Neuron (in vitro differentiated cells): ENCODE results near the gene PMIS2.

ENCODE experiments used
- H2AFZ ChIP-seq: one replicate; pipeline ENCODE4 v1.6.1; 2013; ENCODE audit warnings: low read depth, mild to moderate bottlenecking, inconsistent platforms, low read length, moderate library complexity
- H3K27me3 ChIP-seq: one replicate; pipeline ENCODE4 v1.6.1; 2013; ENCODE audit warnings: low read length; ENCODE audit not compliant: insufficient read depth
- H3K36me3 ChIP-seq: one replicate; pipeline ENCODE4 v1.6.1; 2013; ENCODE audit warnings: low read length; ENCODE audit not compliant: insufficient read depth
- H3K4me1 ChIP-seq: one replicate; pipeline ENCODE4 v1.6.1; 2013; ENCODE audit warnings: low read length; ENCODE audit not compliant: insufficient read depth
- H3K4me3 ChIP-seq: 2 replicates; pipeline ENCODE4 v1.5.1; 2013; ENCODE audit warnings: mild to moderate bottlenecking, low read length, moderate library complexity
- H3K9me3 ChIP-seq: one replicate; pipeline ENCODE4 v1.6.1; 2013; ENCODE audit warnings: low read length

The PMIS2 gene

DNA sequence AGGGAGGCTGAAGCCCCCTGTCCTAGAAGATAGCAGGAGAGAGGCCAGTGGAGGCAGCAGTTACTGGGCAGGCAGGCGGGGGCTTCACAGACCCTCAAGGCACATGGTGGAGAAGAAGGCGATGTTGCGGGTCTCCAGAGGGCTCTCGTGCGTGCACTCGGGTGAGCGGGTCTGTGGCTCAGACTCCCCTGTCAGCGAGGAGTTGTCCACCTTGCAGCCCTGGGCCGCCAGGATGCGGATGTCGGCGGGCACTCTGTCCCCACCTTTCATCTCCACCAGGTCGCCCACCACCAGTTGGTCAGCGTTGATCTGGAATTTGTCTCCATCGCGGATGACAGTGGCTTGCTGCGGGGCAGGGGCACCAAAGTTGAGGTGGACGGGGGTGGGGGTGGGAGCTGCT, 25.7 kb upstream of the PMIS2 start:
- Histone ChIP-seq H3K9me3 (peaks cover 2% of the 10 kb centered on the region), H3K27me3 (peaks cover 50% of the 10 kb centered on the region)

DNA sequence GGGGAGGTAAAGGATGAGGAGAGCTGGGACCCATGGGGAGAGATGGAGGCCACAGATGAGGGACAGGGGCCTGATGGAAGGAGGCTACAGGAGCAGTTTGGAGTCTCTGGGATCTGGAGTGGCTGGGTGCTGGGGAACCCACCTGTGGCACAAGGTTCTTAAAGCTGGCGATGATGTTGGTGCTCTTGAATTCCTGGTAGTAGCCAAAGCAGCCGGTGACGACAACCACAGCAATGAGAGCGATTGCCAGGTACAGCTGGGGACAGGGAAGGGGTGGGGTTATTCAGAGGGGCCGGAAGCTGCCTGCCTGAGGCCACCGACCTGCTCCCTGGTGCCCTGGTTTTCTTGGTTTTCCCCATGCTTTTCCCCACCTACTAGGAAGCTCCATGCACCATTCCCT, 25.3 kb upstream of the PMIS2 start:
- Histone ChIP-seq H2AFZ (no peak overlapping the region), H3K36me3 (no peaks in the 10 kb centered on the region), H3K27me3 (peaks cover 50% of the 10 kb centered on the region)

More for the DNA sequence above, 25.7 kb upstream of the PMIS2 start:
- Histone ChIP-seq H3K36me3 (no peaks in the 10 kb centered on the region), H2AFZ (no peak overlapping the region), H3K4me3 (no peak overlapping the region), H3K4me1 (peaks cover 3% of the 10 kb centered on the region)

DNA sequence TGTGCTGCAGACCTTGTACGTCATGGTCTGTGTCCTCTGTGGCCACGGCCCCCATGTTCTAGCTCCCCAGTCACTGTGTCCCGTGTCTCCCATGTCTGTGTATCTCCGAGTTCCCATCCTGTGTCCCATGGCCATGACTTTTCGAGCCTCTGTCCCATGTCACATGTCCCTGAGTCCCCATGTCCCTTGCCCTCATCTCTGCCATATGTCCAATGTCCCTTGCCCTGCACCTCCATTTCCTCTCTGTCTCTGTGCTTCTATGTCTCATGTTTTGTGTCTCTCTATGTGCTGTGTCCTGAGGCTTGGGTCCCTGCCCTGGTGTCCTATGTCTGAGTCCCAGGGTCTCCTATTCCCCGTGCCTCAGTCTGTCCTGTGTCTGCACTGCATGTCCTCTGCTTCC, 24.5 kb upstream of the PMIS2 start:
- peaks cover 2% of the 10 kb centered on the region for H3K9me3 ChIP-seq
- H3K36me3 ChIP-seq: no peaks in the 10 kb centered on the region
- peaks cover 50% of the 10 kb centered on the region for H3K27me3 ChIP-seq
- no peak overlapping the region for H2AFZ ChIP-seq
- no peak overlapping the region for H3K4me3 ChIP-seq
- H3K4me1 ChIP-seq: peaks cover 3% of the 10 kb centered on the region

More for the DNA sequence above, 25.3 kb upstream of the PMIS2 start:
- peaks cover 3% of the 10 kb centered on the region for H3K4me1 ChIP-seq
- peaks cover 2% of the 10 kb centered on the region for H3K9me3 ChIP-seq
- no peak overlapping the region for H3K4me3 ChIP-seq

DNA sequence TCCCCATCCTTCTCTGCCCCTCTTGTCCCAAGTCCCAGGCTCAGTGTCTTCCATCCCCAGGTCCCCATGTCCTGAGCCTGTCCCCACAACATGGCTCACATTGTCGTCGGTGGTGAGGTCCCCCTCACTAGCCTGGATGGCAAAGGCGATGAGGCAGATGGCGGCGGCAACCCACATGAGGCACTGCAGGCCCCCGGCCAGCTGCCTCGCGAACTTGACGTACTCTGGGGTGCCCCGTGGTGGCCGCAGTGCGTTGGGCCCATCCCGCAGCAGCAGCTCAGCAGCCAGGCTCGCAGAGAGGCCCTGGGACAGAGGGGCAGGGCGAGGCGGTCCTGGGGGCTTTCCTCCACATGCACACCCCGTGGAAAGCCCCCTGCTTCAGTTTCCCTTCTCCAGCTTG, 23.6 kb upstream of the PMIS2 start:
- Histone ChIP-seq H3K4me1 (peaks cover 2% of the 10 kb centered on the region), H3K36me3 (no peaks in the 10 kb centered on the region), H3K9me3 (peaks cover 2% of the 10 kb centered on the region), H2AFZ (no peak overlapping the region), H3K4me3 (no peak overlapping the region), H3K27me3 (peaks cover 44% of the 10 kb centered on the region)

DNA sequence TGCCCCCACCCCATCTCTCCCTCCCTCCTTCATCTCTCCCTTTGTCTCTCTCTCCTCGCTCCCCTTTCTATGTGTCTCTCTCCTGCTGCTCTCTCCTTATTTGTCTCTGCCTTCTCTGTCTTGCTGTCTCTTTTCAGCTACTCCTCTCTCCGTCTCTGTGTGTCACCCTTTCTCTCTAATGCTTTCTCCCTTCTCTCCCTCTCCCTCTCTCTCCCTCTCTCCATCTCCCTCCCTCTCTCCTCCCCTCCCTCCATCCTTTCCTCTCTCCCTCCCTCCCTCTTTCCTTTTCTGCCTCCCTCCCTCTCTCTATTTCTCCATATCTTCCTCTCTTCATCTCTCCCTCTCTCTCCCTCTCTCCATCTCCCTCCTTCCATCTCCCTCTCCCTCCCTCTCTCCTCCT, 23.2 kb upstream of the PMIS2 start:
- H3K9me3 ChIP-seq: peaks cover 2% of the 10 kb centered on the region
- no peak overlapping the region for H3K4me3 ChIP-seq
- peaks cover 41% of the 10 kb centered on the region for H3K27me3 ChIP-seq
- no peak overlapping the region for H2AFZ ChIP-seq
- no peaks in the 10 kb centered on the region for H3K36me3 ChIP-seq
- H3K4me1 ChIP-seq: no peaks in the 10 kb centered on the region

DNA sequence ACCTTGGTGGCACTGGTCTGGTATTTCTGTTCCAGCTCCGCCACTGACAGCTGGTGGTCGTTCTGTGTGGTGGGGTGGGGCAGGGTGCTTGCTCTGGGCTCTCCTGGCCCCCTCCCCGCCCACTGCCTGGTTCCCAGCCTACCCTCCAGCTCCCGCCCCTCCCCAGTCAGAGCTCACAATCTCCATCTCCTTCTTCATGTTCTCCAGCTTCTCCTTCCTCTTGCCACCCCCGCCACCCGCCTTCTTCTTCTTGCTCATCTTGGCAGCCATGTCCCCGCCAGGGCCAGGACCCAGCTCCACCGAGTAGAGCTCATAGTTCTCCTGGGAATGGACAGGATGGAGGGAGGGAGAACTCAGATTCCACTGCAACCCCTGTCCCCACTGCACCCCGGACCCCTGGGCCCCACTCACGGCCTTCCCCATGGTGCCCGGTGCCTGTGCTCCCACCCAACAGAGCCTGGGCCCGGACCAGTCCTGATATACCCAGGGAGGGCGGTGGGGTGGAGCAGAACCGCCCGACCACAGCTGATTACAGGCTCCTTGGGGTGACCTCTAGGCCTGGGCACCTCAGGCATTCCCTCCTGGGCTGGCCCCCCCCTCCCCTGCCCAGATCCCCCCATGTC, 22.7 kb upstream of the PMIS2 start, which contains the start of gene ATP4A:
Gene ATP4A, minus strand, starts transcription at position 452 of the 623 bp plus-strand sequence. Its CDS starts 29 bp downstream, at position 423.
- Histone ChIP-seq H3K36me3 (no peaks in the 10 kb centered on the region), H3K4me3 (no peak within 1 kb of the TSS), H3K27me3 (peaks cover 37% of the 10 kb centered on the region), H2AFZ (no peak within 1 kb of the TSS), H3K9me3 (peaks cover 2% of the 10 kb centered on the region), H3K4me1 (no peaks in the 10 kb centered on the region)

DNA sequence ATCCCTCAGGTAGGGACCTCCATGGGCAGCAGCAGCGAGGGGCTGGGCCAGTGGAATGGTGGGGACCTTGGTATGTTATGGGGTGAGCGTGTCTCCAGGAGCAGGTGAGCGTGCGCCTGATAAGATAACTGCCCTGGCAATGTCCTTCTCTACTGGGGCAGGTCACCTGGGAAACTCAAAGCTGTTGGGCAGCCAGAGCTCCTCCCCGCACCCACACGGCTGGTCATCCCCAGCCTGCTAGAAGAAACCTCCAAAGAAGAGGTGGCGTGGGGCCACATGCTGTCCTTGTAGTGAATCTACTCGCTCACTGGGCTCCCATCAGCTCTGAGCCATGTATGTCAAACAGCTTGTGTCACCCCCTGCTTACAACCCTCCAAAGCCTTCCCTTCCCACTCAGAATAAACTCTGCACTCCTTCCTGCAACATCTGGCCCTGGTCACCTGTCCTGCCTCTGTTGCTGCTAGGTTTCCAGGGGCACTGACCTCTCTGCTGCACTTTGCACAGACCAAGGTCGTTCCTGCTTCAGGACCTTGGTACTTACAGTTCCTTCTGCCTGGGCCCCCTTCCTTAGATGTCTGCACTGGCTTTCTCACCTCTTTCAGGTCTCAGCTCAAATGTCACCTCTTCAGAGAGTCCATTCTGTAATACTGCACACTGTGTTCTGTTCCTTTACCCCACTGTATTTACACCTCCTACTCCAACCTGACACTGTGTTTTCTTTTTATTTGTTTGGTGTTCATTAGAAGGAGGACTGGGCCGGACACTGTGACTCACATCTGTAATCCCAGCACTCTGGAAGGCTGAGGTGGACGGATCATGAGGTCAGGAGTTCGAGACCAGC, 20.7 kb upstream of the PMIS2 start:
- Histone ChIP-seq H3K27me3 (peaks cover 17% of the 10 kb centered on the region), H3K9me3 (no peaks in the 10 kb centered on the region), H3K36me3 (no peaks in the 10 kb centered on the region), H3K4me1 (no peaks in the 10 kb centered on the region), H3K4me3 (no peak overlapping the region), H2AFZ (no peak overlapping the region)

DNA sequence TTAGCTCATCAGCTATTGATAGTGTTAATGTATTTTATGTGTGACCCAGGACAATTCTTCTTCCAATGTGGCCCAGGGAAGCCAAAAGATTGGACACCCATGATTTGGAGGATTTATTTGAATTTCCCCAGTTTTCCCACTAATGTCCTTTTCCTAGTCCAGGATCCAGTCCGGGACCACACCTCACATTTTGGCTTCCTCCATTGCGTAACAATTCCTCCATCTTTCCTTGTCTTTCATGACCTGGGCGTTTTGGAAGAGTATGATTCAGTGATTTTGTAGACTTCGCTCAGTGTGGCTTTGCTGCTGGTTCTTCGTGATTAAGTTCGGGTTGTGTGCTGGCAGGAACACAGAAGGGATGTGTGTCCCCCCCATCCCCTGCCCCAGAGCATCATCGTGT, 19.2 kb upstream of the PMIS2 start:
- Histone ChIP-seq H3K36me3 (no peaks in the 10 kb centered on the region), H3K4me1 (no peaks in the 10 kb centered on the region), H3K27me3 (peaks cover 10% of the 10 kb centered on the region), H3K9me3 (no peaks in the 10 kb centered on the region), H2AFZ (no peak overlapping the region), H3K4me3 (no peak overlapping the region)

DNA sequence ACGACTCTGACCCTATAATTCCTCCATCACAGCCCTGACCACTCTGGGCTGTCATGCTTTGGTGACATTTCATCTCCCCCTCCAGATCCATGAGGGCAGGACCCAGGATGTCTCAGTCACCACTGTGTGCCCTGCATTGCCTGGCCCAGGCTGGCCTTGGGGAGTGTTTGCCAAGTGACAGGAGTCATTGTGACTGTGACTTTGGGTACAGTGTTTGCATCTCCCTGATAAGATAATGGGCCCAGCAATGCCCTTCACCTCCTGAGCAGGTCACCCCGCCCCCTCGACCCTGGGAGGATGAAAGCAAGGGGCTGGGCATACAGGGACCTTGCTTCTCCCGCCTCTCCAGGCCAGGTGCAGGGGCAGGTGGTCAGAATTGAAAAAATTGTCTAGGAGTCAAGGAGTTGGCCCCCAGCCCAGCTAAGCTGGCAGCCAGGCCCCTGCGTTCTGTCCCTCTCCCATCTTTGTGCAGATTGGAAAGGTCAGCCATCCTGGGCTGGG, 16.6 kb upstream of the PMIS2 start:
- H3K9me3 ChIP-seq: no peaks in the 10 kb centered on the region
- no peaks in the 10 kb centered on the region for H3K36me3 ChIP-seq
- H2AFZ ChIP-seq: no peak overlapping the region
- no peaks in the 10 kb centered on the region for H3K4me1 ChIP-seq
- no peak overlapping the region for H3K4me3 ChIP-seq
- peaks cover 2% of the 10 kb centered on the region for H3K27me3 ChIP-seq

DNA sequence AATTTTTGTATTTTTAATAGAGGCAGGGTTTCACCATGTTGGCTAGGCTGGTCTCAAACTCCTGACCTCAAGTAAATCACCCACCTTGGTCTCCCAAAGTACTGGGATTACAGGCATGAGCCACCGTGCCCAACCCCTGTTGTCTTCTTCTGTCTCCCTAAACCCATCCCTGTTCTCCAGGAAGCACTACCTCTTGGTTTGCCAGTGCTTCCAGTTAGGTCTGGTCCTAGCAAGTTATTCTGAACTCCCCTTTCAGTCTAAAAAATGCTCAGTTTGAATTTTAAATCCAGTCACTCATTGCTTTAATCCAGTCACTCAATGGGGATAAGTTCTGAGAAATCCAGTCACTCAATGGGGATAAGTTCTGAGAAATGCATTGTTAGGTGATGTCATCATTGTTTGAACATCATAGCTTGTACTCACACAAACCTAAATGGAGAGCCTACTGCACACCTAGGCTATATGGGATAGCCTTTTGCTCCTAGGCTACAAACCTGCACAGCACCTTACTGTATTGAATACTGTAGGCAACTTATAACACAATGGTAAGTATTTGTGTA, 14.5 kb upstream of the PMIS2 start:
- Histone ChIP-seq H3K4me3 (no peak overlapping the region), H2AFZ (no peak overlapping the region), H3K9me3 (no peaks in the 10 kb centered on the region), H3K4me1 (no peaks in the 10 kb centered on the region), H3K36me3 (no peaks in the 10 kb centered on the region), H3K27me3 (peaks cover 2% of the 10 kb centered on the region)

DNA sequence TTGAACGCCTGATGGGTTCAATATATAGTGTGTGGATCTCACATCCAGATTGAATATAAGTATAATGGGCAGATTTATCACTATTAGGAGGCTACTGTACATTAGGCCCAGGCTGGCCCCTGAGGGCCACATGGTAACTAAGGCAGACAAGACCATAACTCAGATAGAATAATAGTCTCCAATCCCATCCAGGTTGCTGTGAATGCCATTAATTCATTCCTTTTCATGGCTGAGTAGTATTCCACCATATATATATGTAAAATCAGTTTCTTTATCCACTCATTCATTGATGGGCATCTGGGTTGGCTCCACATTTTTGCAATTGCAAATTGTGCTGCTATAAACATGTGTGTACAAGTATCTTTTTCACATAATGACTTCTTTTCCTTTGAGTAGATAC, 8.1 kb upstream of the PMIS2 start:
- Histone ChIP-seq H3K9me3 (no peaks in the 10 kb centered on the region), H3K36me3 (no peaks in the 10 kb centered on the region), H3K27me3 (no peaks in the 10 kb centered on the region), H2AFZ (no peak overlapping the region), H3K4me3 (no peak overlapping the region), H3K4me1 (no peaks in the 10 kb centered on the region)

DNA sequence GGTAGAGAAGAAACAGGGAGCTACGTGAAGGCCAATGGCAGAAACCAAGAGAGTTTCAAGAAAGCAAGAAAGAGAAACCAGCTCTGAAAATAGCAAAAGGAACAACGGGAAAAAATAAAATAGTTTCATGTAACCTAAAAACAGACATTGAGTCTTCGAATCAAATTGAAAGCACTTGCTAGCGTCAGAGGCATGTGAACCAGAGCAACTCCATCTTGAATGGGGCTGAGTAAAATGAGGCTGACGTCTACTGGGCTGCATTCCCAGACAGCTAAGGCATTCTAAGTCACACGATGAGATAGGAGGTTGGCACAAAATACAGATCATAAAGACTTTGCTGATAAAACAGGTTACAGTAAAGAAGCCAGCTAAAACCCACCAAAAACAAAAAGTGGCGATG, 7.3 kb upstream of the PMIS2 start:
- Histone ChIP-seq H3K4me1 (no peaks in the 10 kb centered on the region), H3K27me3 (no peaks in the 10 kb centered on the region), H3K36me3 (no peaks in the 10 kb centered on the region), H3K4me3 (no peak overlapping the region), H3K9me3 (no peaks in the 10 kb centered on the region), H2AFZ (no peak overlapping the region)

DNA sequence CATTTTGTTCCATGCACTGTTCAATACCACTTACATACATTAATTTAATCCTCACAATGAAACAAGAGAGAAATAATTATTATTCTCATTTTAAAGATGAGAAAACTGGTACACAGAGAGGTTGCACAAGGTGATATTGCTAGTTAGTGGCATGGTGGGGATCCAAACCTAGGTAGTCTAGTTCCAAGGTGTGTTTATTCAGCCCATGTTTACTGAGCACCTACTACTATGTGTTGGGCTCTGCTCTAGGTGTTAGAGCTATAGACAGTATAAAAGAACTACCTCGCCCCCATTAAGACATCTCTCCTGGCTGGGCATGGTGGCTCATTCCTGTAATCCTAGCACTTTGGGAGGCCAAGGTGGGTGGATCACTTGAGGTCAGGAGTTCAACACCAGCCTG, 3.2 kb upstream of the PMIS2 start:
- peaks cover 8% of the 10 kb centered on the region for H3K4me1 ChIP-seq
- no peak overlapping the region for H3K4me3 ChIP-seq
- no peak overlapping the region for H2AFZ ChIP-seq
- no peaks in the 10 kb centered on the region for H3K9me3 ChIP-seq
- no peaks in the 10 kb centered on the region for H3K36me3 ChIP-seq
- H3K27me3 ChIP-seq: no peaks in the 10 kb centered on the region
